GM12878 (cell line): ENCODE data around the gene AFG1L. TPM values are rescaled to one million over a fixed set of nuclear protein-coding genes. Genes with fewer than 3 reads are reported as not detected.

Experiments
- ATAC-seq: fragments of 200-7000 bp; cut with Tn5 transposase; 3 replicates; pipeline ENCODE4 v1.9.1; 2020; ENCODE audit warnings: mild to moderate bottlenecking, moderate library complexity
- BruUV-seq: library from RNA; stranded (reverse); fragments of 400-500 nt; replicated peaks from 2 replicates; lab custom pipeline; 2021; lab: Mats Ljungman, UMichigan
- CTCF ChIA-PET: fragments of 300-600 bp; sonication (Branson Sonifier 250); formaldehyde crosslinking; extraction: SDS; loops from one replicate; lab custom pipeline; 2021; ENCODE audit warnings: inconsistent platforms; lab: Yijun Ruan, JAX
- POLR2A ChIA-PET: fragments of 350-600 bp; formaldehyde crosslinking; extraction: SDS; loops from one replicate; lab custom pipeline; 2021; ENCODE audit warnings: inconsistent platforms; lab: Charles Lee
- RAD21 ChIA-PET: fragments of 300-600 bp; sonication (Branson Sonifier 250); formaldehyde crosslinking; loops from one replicate; lab custom pipeline; 2023; ENCODE audit warnings: antibody characterized with exemption; ENCODE audit not compliant: unreplicated experiment; lab: Charles Lee
- SMC1A ChIA-PET: fragments of 300-600 bp; sonication (Branson Sonifier 250); formaldehyde crosslinking; loops from one replicate; lab custom pipeline; 2023; ENCODE audit not compliant: unreplicated experiment, uncharacterized antibody; lab: Charles Lee
- DNase-seq: peaks from one replicate; pipeline ENCODE4 v3.0.0-alpha.2; 2011; ENCODE audit warnings: low read depth, low spot score
- FAIRE-seq: peaks from 3 replicates; lab custom pipeline; 2011; peaks lifted over from hg19 to GRCh38; lab: Jason Lieb, UNC
- H2AFZ ChIP-seq: 2 replicates; pipeline ENCODE4 v1.6.0; 2011; ENCODE audit warnings: low read depth, low read length, control low read depth; ENCODE audit not compliant: control insufficient read depth
- H3K27ac ChIP-seq: 2 replicates; pipeline ENCODE4 v1.5.1; 2011; ENCODE audit warnings: control low read depth; ENCODE audit not compliant: control insufficient read depth, insufficient read depth
- H3K27me3 ChIP-seq, 2 experiments: replicated peaks in 1 of 2; 2 replicates each; pipeline versions ENCODE4 v1.6.0 to v1.6.1; 2011; ENCODE audit warnings: low read length in 1 of 2; ENCODE audit not compliant: control insufficient read depth in 2 of 2, insufficient read depth in 2 of 2
- H3K36me3 ChIP-seq, 2 experiments: 2 replicates each; pipeline ENCODE4 v1.5.1; 2011; ENCODE audit warnings: low read length in 1 of 2; ENCODE audit not compliant: control insufficient read depth in 2 of 2, insufficient read depth in 2 of 2
- H3K4me1 ChIP-seq: 2 replicates; pipeline ENCODE4 v1.6.1; 2011; ENCODE audit warnings: mild to moderate bottlenecking, low read length, moderate library complexity, mixed read lengths; ENCODE audit not compliant: control insufficient read depth, insufficient read depth
- H3K4me2 ChIP-seq: 2 replicates; pipeline ENCODE4 v1.6.0; 2011; ENCODE audit warnings: control low read depth; ENCODE audit not compliant: control insufficient read depth, insufficient read depth
- H3K4me3 ChIP-seq: fragments of 200-600 bp; sonication (generic); 2 replicates; pipeline ENCODE4 v1.5.1; 2016
- H3K79me2 ChIP-seq: 2 replicates; pipeline ENCODE4 v1.6.0; 2011; ENCODE audit warnings: low read length; ENCODE audit not compliant: control insufficient read depth, insufficient read depth
- H3K9ac ChIP-seq: 2 replicates; pipeline ENCODE4 v1.8.0; 2011; ENCODE audit warnings: low read length, control low read depth, mixed read lengths; ENCODE audit not compliant: control insufficient read depth, insufficient read depth
- H3K9me3 ChIP-seq: replicated peaks from 3 replicates; pipeline ENCODE4 v1.5.1; 2011; ENCODE audit warnings: mild to moderate bottlenecking, low read length; ENCODE audit not compliant: control insufficient read depth, insufficient read depth
- H4K20me1 ChIP-seq: 2 replicates; pipeline ENCODE4 v1.6.0; 2011; ENCODE audit not compliant: control insufficient read depth, insufficient read depth
- ASH2L ChIP-seq: fragments of 300-600, 200-600 bp; sonication (generic); IDR thresholded peaks from 2 replicates; pipeline ENCODE4 v1.6.1; 2017; ENCODE audit warnings: low read depth, mild to moderate bottlenecking, borderline replicate concordance
- CBFB ChIP-seq: IDR thresholded peaks from 2 replicates; pipeline ENCODE4 v1.6.1; 2016; ENCODE audit warnings: antibody characterized with exemption, low read depth
- CBX3 ChIP-seq: fragments of 200-600 bp; sonication (generic); IDR thresholded peaks from 2 replicates; pipeline ENCODE4 v1.6.1; 2016; ENCODE audit warnings: low read depth, borderline replicate concordance
- CREB1 ChIP-seq: IDR thresholded peaks from 2 replicates; pipeline ENCODE4 v1.6.1; 2012; ENCODE audit warnings: low read depth, mild to moderate bottlenecking, inconsistent platforms
- ETV6 ChIP-seq, 2 experiments: fragments of 450-650 bp in 1 of 2; IDR thresholded peaks in 1 of 2; conservative IDR thresholded peaks in 1 of 2; 2 replicates each; pipeline ENCODE4 v1.6.1; 2014; ENCODE audit warnings: antibody characterized with exemption in 1 of 2, borderline replicate concordance in 1 of 2, low read depth in 1 of 2, mild to moderate bottlenecking in 1 of 2, moderate library complexity in 1 of 2
- HDAC2 ChIP-seq: fragments of 200-600 bp; sonication (generic); IDR thresholded peaks from 2 replicates; pipeline ENCODE4 v1.6.1; 2017
- IKZF2 ChIP-seq, 2 experiments: fragments of 450-650 bp; IDR thresholded peaks; 2 replicates each; pipeline ENCODE4 v1.6.1; 2017; ENCODE audit warnings: mild to moderate bottlenecking in 2 of 2, moderate library complexity in 2 of 2
- MTA2 ChIP-seq: fragments of 450-650 bp; IDR thresholded peaks from 2 replicates; pipeline ENCODE4 v1.6.1; 2016; ENCODE audit warnings: low read depth, mild to moderate bottlenecking, moderate library complexity
- PKNOX1 ChIP-seq: fragments of 450-650 bp; IDR thresholded peaks from 2 replicates; pipeline ENCODE4 v1.6.1; 2016; ENCODE audit warnings: mild to moderate bottlenecking
- RUNX3 ChIP-seq: IDR thresholded peaks from 2 replicates; pipeline ENCODE4 v1.6.1; 2012; ENCODE audit warnings: low read length, inconsistent platforms
- SMARCA5 ChIP-seq: fragments of 450-650 bp; IDR thresholded peaks from 2 replicates; pipeline ENCODE4 v1.6.1; 2017; ENCODE audit warnings: mild to moderate bottlenecking
- SUZ12 ChIP-seq: fragments of 200-600 bp; sonication (generic); IDR thresholded peaks from one replicate; pipeline ENCODE4 v1.6.1; 2018; ENCODE audit warnings: antibody characterized with exemption, mild to moderate bottlenecking; ENCODE audit not compliant: unreplicated experiment
- WGBS: methylation state at CpG from one replicate; pipeline ENCODE4 v1.1.6; 2016; ENCODE audit warnings: low lambda C conversion rate; ENCODE audit not compliant: insufficient replicate concordance, insufficient coverage; ENCODE audit errors: missing lambda C conversion rate; 5-methylcytosine and 5-hydroxymethylcytosine counted together
- in situ Hi-C: fragments of 300-500 bp; cut with MboI; formaldehyde crosslinking; loops from 9 replicates; pipeline ENCODE4 v1.14.3; 2018; ENCODE audit warnings: mixed read lengths
- intact Hi-C: fragments of 100-400 bp; cut with micrococcal nuclease; formaldehyde crosslinking; loops from one replicate; pipeline ENCODE4 v1.14.2; 2022; ENCODE audit not compliant: unreplicated experiment
- polyA plus RNA-seq, 11 experiments: library from polyadenylated mRNA; depleted of rRNA in 4 of 11; unstranded in 6 of 11; stranded (reverse) in 5 of 11; fragments of >200 nt; fragmentation: Nextera tagmentation in 4 of 11; fragmentation: Illumina TruSeq in 1 of 11; extraction: Ambion mirVana in 4 of 11; extraction: Trizol in 1 of 11; gene quantifications; 1 replicate in 1 of 11; 2 replicates in 10 of 11; pipeline versions ENCODE4 v1.2.1 to v1.2.3, GENCODE V29; 2011 to 2016; ENCODE audit warnings: inconsistent platforms in 2 of 11, missing spikeins in 2 of 11, low read depth in 1 of 11
- total RNA-seq, 4 experiments: library from RNA; depleted of rRNA in 3 of 4; stranded (reverse); fragments of >200 nt in 3 of 4; fragmentation: Illumina TruSeq in 1 of 4; extraction: Trizol in 1 of 4; gene quantifications; 2 replicates each; pipeline versions ENCODE4 v1.2.1 to v1.2.3, GENCODE V29; 2013 to 2021
- TF ChIP-seq, protein P1 (sequence below): IDR thresholded peaks from 2 replicates; pipeline ENCODE4 v1.6.1; 2011; ENCODE audit warnings: low read depth, mild to moderate bottlenecking, low read length, moderate library complexity, borderline replicate concordance; ENCODE audit errors: extremely low read depth
- TF ChIP-seq, protein P2 (sequence below): fragments of 450-650 bp; IDR thresholded peaks from 2 replicates; pipeline ENCODE4 v1.6.1; 2018; ENCODE audit warnings: borderline replicate concordance, mild to moderate bottlenecking; ENCODE audit not compliant: partially characterized antibody
- TF ChIP-seq, protein P3 (sequence below): fragments of 450-650 bp; formaldehyde crosslinking; IDR thresholded peaks from 2 replicates; pipeline ENCODE4 v1.4.0; 2022; ENCODE audit warnings: mild to moderate bottlenecking, moderate library complexity

Gene AFG1L
- total and polyA plus RNA-seq, 10 of the 15 experiments (the other 5 are each of a cell fraction or from before 2014, with no cell fraction given) = 2.3 to 9.0 (median 4.3) TPM

GRCh38 chr6:108482559-108482958 lies 187.7 kb downstream of the AFG1L start:
- RAD21 ChIA-PET = no interaction called here
- no peak for FAIRE-seq
- H3K79me2 ChIP-seq = no peaks in the 10 kb centered on the region
- WGBS = 47% methylated on average over 2 of the region's 2 CpGs
- no peaks in the 10 kb centered on the region; the same call in 2 of the 3 replicates for H3K9me3 ChIP-seq
- H3K4me1 ChIP-seq = no peaks in the 10 kb centered on the region
- in situ Hi-C loops = no loop called here
- BruUV-seq = no TSS peak
- CTCF ChIA-PET = interaction anchor here (3.3 kb wide), 1 partner anchor 10 kb away, joined by 13 read pairs; no protein-coding TSS in a partner anchor
- POLR2A ChIA-PET = no interaction called here
- H3K27ac ChIP-seq = no peak overlapping the region
- H3K27me3 ChIP-seq = no peaks in the 10 kb centered on the region
- no peaks in the 10 kb centered on the region for H3K36me3 ChIP-seq
- no peak overlapping the region for H3K4me3 ChIP-seq
- TF ChIP-seq CBFB = no peak
- TF ChIP-seq MTA2 = no peak
- TF ChIP-seq SMARCA5 = no peak
- TF ChIP-seq CREB1 = no peak
- TF ChIP-seq SUZ12 = no peak
- TF ChIP-seq ASH2L = no peak
- no peak for TF ChIP-seq CBX3
- no peak for TF ChIP-seq PKNOX1
- no peak for TF ChIP-seq RUNX3
- TF ChIP-seq, protein P1, sequence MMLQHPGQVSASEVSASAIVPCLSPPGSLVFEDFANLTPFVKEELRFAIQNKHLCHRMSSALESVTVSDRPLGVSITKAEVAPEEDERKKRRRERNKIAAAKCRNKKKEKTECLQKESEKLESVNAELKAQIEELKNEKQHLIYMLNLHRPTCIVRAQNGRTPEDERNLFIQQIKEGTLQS = no peak
- no peak for TF ChIP-seq IKZF2 (IDR thresholded peaks at IDR 0.05)
- TF ChIP-seq ETV6 (conservative IDR thresholded peaks at IDR 0.05 in 1 of 2, IDR thresholded peaks at IDR 0.05 in 1 of 2; ENCODE audit: borderline replicate concordance in 1 of 2, low read depth in 1 of 2) = no peak
- TF ChIP-seq, protein P2, sequence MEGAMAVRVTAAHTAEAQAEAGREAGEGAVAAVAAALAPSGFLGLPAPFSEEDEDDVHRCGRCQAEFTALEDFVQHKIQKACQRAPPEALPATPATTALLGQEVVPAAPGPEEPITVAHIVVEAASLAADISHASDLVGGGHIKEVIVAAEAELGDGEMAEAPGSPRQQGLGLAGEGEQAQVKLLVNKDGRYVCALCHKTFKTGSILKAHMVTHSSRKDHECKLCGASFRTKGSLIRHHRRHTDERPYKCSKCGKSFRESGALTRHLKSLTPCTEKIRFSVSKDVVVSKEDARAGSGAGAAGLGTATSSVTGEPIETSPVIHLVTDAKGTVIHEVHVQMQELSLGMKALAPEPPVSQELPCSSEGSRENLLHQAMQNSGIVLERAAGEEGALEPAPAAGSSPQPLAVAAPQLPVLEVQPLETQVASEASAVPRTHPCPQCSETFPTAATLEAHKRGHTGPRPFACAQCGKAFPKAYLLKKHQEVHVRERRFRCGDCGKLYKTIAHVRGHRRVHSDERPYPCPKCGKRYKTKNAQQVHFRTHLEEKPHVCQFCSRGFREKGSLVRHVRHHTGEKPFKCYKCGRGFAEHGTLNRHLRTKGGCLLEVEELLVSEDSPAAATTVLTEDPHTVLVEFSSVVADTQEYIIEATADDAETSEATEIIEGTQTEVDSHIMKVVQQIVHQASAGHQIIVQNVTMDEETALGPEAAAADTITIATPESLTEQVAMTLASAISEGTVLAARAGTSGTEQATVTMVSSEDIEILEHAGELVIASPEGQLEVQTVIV = no peak
- no peak for TF ChIP-seq HDAC2
- TF ChIP-seq, protein P3, sequence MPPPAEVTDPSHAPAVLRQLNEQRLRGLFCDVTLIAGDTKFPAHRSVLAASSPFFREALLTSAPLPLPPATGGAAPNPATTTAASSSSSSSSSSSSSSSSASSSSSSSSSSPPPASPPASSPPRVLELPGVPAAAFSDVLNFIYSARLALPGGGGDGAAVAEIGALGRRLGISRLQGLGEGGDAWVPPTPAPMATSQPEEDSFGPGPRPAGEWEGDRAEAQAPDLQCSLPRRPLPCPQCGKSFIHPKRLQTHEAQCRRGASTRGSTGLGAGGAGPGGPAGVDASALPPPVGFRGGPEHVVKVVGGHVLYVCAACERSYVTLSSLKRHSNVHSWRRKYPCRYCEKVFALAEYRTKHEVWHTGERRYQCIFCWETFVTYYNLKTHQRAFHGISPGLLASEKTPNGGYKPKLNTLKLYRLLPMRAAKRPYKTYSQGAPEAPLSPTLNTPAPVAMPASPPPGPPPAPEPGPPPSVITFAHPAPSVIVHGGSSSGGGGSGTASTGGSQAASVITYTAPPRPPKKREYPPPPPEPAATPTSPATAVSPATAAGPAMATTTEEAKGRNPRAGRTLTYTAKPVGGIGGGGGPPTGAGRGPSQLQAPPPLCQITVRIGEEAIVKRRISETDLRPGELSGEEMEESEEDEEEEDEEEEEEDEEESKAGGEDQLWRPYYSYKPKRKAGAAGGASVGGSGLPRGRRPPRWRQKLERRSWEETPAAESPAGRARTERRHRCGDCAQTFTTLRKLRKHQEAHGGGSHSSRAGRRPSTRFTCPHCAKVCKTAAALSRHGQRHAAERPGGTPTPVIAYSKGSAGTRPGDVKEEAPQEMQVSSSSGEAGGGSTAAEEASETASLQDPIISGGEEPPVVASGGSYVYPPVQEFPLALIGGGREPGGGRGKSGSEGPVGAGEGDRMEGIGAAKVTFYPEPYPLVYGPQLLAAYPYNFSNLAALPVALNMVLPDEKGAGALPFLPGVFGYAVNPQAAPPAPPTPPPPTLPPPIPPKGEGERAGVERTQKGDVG (CRISPR knock-in tag) = no peak
- no peak overlapping the region for H3K9ac ChIP-seq
- SMC1A ChIA-PET = interaction anchor here (1.1 kb wide), 1 partner anchor 10 kb away, joined by 4 read pairs; no protein-coding TSS in a partner anchor
- intact Hi-C loops = no loop called here
- no peak for ATAC-seq
- no peak for DNase-seq
- H3K4me2 ChIP-seq = no peak overlapping the region
- H4K20me1 ChIP-seq = no peaks in the 10 kb centered on the region
- H2AFZ ChIP-seq = no peak overlapping the region
